Measurements from ENCODE around the gene MYT1.
"Not testable (repeated sequence)": the region's sequence is repeated elsewhere in the genome, so short reads cannot be mapped to it uniquely, and the experiment has no call there.

Gene MYT1

GRCh38 chr20:64164123-64164836 lies at the start of gene MYT1:
MYT1 (plus strand) TSS chr20:64164452; CDS start chr20:64198862, 34,410 bp downstream.
- no peak within 1 kb of the TSS for H3K4me3 ChIP-seq (ENCODE audit: low read depth, low read length)
- no peak for TF ChIP-seq CTCF (IDR thresholded peaks at IDR 0.05; ENCODE audit: low read depth, low read length)

- no peak overlapping the region for H3K4me3 ChIP-seq (ENCODE audit: low read depth, low read length)
- TF ChIP-seq CTCF (IDR thresholded peaks at IDR 0.05; ENCODE audit: low read depth, low read length) = no peak
Observed at GRCh38 chr20:64115171-64115911, 48.9 kb upstream of the MYT1 start.

GRCh38 chr20:64116016-64116415 lies 48.2 kb upstream of the MYT1 start:
- TF ChIP-seq CTCF (IDR thresholded peaks at IDR 0.05; ENCODE audit: low read depth, low read length) = no peak
- no peak overlapping the region for H3K4me3 ChIP-seq (ENCODE audit: low read depth, low read length)

GRCh38 chr20:64116541-64117431 lies 47.5 kb upstream of the MYT1 start:
- no peak for TF ChIP-seq CTCF (IDR thresholded peaks at IDR 0.05; ENCODE audit: low read depth, low read length)
- no peak overlapping the region for H3K4me3 ChIP-seq (ENCODE audit: low read depth, low read length)

- not testable (repeated sequence) for H3K4me3 ChIP-seq (ENCODE audit: low read depth, low read length)
Observed at GRCh38 chr20:64117432-64117777, 46.8 kb upstream of the MYT1 start.

- H3K4me3 ChIP-seq (ENCODE audit: low read depth, low read length) = no peak overlapping the region
- no peak for TF ChIP-seq CTCF (IDR thresholded peaks at IDR 0.05; ENCODE audit: low read depth, low read length)
Observed at GRCh38 chr20:64119301-64119680, 45.0 kb upstream of the MYT1 start.

- no peak for TF ChIP-seq CTCF (IDR thresholded peaks at IDR 0.05; ENCODE audit: low read depth, low read length)
- H3K4me3 ChIP-seq (ENCODE audit: low read depth, low read length) = no peak overlapping the region
Observed at GRCh38 chr20:64119681-64120341, 44.4 kb upstream of the MYT1 start.
